ENCODE measurements around the gene ZFP36.

The ZFP36 gene

DNA sequence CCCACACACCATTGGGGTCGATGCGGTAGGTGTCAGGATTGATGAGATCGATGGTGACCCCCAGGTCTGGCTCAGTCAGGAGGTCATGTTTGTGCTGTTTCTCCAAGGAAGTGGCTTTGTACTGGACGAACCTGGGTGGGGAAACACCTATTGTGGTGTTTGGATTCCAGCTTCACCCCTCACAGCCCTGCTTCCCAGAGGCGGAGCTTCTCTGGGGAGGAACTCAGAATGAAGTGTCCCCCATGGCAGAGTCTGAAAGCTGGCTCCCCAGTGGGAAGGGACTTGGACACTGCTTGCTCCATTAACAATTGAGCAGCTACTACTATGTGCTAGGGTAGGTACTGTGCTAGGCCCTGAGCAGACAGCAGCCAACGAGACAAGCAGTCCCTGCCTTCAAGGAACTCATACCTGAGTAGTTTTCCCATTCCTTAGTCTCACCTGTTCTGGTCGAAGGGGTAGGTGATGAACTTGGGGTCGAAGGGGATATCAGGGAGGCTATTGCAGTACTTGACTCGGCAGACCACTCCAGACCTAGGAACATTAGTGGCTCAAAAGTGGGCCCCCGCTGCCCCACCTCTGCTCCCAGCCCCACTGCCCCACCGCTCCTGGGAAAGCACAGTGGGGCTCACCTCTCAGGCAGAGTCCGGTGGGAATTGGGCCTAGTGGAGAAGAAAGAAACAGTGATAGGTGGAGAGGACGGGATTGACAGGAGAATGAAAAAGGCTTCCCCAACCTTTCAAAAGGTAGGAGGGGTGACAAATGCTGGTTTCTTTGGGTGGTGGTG, 16.8 kb upstream of the ZFP36 start:
- TF ChIP-seq Cebpa-rat (IDR thresholded peaks at IDR 0.05), result no peak
- Histone ChIP-seq H3K4me3 (peak overlapping the region; percentile 82 to 97 (median 88)), H3K4me1 (peaks cover 24 to 67% (median 34%) of the 10 kb centered on the region in 10 experiments), H4K20me1 (peaks cover 0 to 34% (median 12%) of the 10 kb centered on the region in 11 experiments; a peak in 12 of 22 replicates), H3K9me3 (replicated peaks in 1 of 11) (no peaks in the 10 kb centered on the region), H3K27me3 (no peaks in the 10 kb centered on the region), H3K9ac (peak overlapping the region; percentile 92 to 99 (median 95)), H3K27ac (peak overlapping the region; percentile 88 to 98 (median 96); a peak in 19 of 22 replicates), H3K4me2 (peak overlapping the region; percentile 76 to 95 (median 92)), H3K36me3 (peaks cover 60 to 76% (median 67%) of the 10 kb centered on the region in 11 experiments)

- peaks cover 0 to 29% (median 9%) of the 10 kb centered on the region in 11 experiments; a peak in 12 of 22 replicates for H4K20me1 ChIP-seq
- peak overlapping the region; percentile 76 to 95 (median 92) for H3K4me2 ChIP-seq
- no peak for TF ChIP-seq Cebpa-rat (IDR thresholded peaks at IDR 0.05)
- no peaks in the 10 kb centered on the region for H3K27me3 ChIP-seq
- H3K9me3 ChIP-seq (replicated peaks in 1 of 11), result no peaks in the 10 kb centered on the region
- peak overlapping the region; percentile 82 to 97 (median 88) for H3K4me3 ChIP-seq
- peaks cover 60 to 76% (median 67%) of the 10 kb centered on the region in 11 experiments for H3K36me3 ChIP-seq
- H3K4me1 ChIP-seq, result peaks cover 24 to 67% (median 31%) of the 10 kb centered on the region in 10 experiments
- peak overlapping the region; percentile 88 to 98 (median 96) for H3K27ac ChIP-seq
- H3K9ac ChIP-seq, result peak overlapping the region; percentile 92 to 99 (median 95)
Observed at GRCh38 chr19:39390451-39390750, 16.2 kb upstream of the ZFP36 start.

- Histone ChIP-seq H3K4me1 (peaks cover 24 to 67% (median 31%) of the 10 kb centered on the region in 10 experiments), H3K27ac (peak within 1 kb of the TSS; percentile 88 to 98 (median 96)), H3K9ac (peak within 1 kb of the TSS; percentile 92 to 99 (median 95)), H3K4me3 (peak within 1 kb of the TSS; percentile 82 to 97 (median 88)), H3K36me3 (peaks cover 56 to 76% (median 67%) of the 10 kb centered on the region in 11 experiments), H3K4me2 (peak within 1 kb of the TSS; percentile 91 to 97 (median 93)), H3K27me3 (no peaks in the 10 kb centered on the region), H3K9me3 (replicated peaks in 1 of 11) (no peaks in the 10 kb centered on the region), H4K20me1 (peaks cover 0 to 26% (median 5%) of the 10 kb centered on the region in 11 experiments; a peak in 12 of 22 replicates)
- 0 out of 22 replicates have a peak, but pooled peaks of 1 of the 11 experiments have one; percentile 20 for TF ChIP-seq Cebpa-rat (IDR thresholded peaks at IDR 0.05)
Observed at GRCh38 chr19:39390751-39391437, 15.8 kb upstream of the ZFP36 start, which contains the start of the genes MED29 and PAF1. MED29 (plus strand) TSS chr19:39391378; CDS start chr19:39391423, 45 bp downstream. PAF1 (minus strand) TSS chr19:39391106; CDS start chr19:39390864, 242 bp downstream.

DNA sequence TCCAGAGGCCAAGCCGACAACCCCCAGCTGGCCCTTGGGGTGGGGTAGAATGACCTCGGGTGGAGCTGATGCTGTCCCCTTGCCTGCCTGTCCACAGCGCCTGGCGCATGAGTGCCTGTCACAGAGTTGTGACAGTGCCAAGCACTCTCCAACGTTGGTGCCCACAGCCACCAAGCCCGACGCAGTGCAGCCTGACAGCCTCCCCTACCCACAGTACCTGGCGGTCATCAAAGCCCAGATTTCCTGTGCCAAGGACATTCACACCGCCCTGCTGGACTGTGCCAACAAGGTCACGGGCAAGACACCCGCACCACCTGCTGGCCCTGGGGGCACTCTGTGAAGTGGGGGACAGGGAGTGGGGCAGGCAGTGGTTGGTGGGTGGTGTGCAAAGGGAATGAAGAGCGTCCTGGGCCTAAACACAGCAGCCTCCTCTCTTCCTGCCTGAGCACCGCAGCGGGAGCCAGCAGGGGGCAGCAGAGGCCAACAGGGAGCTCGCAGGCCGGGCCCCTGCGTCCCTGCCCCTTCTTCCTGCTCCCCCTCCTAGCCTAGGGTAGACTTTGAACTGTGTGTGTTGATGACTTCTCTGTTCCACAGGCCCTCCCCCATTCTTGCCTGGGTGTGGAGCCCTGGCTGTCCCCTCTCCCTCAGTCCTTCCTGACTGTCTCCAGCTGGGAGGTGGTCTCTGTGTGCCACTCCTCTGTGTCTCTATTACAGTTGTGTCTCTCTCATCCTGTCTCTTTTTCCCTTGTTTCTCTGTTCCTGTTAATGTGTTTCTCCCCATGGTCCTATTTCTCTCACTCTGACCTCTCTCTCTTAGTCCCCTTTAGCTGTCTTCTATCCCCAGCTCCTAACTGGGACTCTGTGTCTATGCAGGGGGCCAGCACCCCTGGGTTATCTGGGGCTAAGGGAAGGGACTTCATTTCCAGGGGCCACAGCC, 9.0 kb upstream of the ZFP36 start:
- H3K27ac ChIP-seq, result peak overlapping the region; percentile 89 to 100 (median 99)
- 0 out of 22 replicates have a peak, but pooled peaks cover 0 to 6% (median 0%) of the 10 kb centered on the region in 11 experiments for H4K20me1 ChIP-seq
- peaks cover 25 to 54% (median 39%) of the 10 kb centered on the region in 11 experiments for H3K36me3 ChIP-seq
- peaks cover 0 to 9% (median 4%) of the 10 kb centered on the region in 11 experiments; a peak in 4 of 22 replicates for H3K9me3 ChIP-seq (replicated peaks in 1 of 11)
- no peaks in the 10 kb centered on the region for H3K27me3 ChIP-seq
- TF ChIP-seq Cebpa-rat (IDR thresholded peaks at IDR 0.05), result no peak
- peak overlapping the region; percentile 61 to 99 (median 96) for H3K4me2 ChIP-seq
- peak overlapping the region; percentile 81 to 99 (median 93) for H3K9ac ChIP-seq
- H3K4me3 ChIP-seq, result peak overlapping the region in 9 of 10 experiments; percentile 23 to 62 (median 46); a peak in 15 of 20 replicates
- H3K4me1 ChIP-seq, result peaks cover 55 to 94% (median 69%) of the 10 kb centered on the region in 10 experiments

- peak overlapping the region; percentile 61 to 99 (median 96) for H3K4me2 ChIP-seq
Observed at GRCh38 chr19:39398297-39398864, 8.3 kb upstream of the ZFP36 start.

DNA sequence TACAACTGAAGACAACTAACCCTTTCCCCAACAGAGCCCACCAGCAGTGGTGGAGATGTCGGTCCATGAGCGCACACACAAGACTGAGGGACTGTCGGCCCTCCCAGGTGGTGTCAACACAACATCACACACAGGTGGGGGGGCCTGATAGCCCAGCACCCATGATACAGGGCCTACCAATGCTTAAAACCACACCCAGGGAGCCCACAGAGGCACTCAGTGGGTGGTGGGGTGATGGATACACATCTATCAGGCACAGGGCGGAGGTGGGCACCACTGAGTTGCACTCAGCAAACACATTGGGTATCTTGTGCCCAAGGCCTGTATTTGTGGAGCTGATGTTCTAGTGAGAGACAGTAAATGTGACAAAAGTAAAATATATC, 7.0 kb upstream of the ZFP36 start:
- peaks cover 14 to 39% (median 26%) of the 10 kb centered on the region in 11 experiments for H3K36me3 ChIP-seq
- H3K4me1 ChIP-seq, result peaks cover 74 to 89% (median 78%) of the 10 kb centered on the region in 10 experiments
- peak overlapping the region; percentile 19 to 99 (median 93); a peak in 19 of 22 replicates for H3K9ac ChIP-seq
- TF ChIP-seq Cebpa-rat (IDR thresholded peaks at IDR 0.05), result no peak
- 0 out of 22 replicates have a peak, but pooled peaks cover 0 to 6% (median 0%) of the 10 kb centered on the region in 11 experiments for H4K20me1 ChIP-seq
- no peaks in the 10 kb centered on the region for H3K27me3 ChIP-seq
- H3K9me3 ChIP-seq (replicated peaks in 1 of 11), result peaks cover 0 to 9% (median 4%) of the 10 kb centered on the region in 11 experiments; a peak in 4 of 22 replicates
- peak overlapping the region; percentile 89 to 100 (median 99) for H3K27ac ChIP-seq
- 0 out of 20 replicates have a peak overlapping the region, but pooled peaks of 2 of the 10 experiments have one; percentile 8 to 25 for H3K4me3 ChIP-seq
- H3K4me2 ChIP-seq, result peak overlapping the region; percentile 15 to 99 (median 96)

More at GRCh38 chr19:39398297-39398864, 8.3 kb upstream of the ZFP36 start:
- H3K27ac ChIP-seq, result peak overlapping the region; percentile 89 to 100 (median 99)
- peaks cover 0 to 9% (median 4%) of the 10 kb centered on the region in 11 experiments; a peak in 4 of 22 replicates for H3K9me3 ChIP-seq (replicated peaks in 1 of 11)
- H3K9ac ChIP-seq, result peak overlapping the region; percentile 81 to 99 (median 93)
- H3K4me1 ChIP-seq, result peaks cover 61 to 87% (median 69%) of the 10 kb centered on the region in 10 experiments
- no peaks in the 10 kb centered on the region for H3K27me3 ChIP-seq
- H3K36me3 ChIP-seq, result peaks cover 23 to 49% (median 36%) of the 10 kb centered on the region in 11 experiments
- H4K20me1 ChIP-seq, result 0 out of 22 replicates have a peak, but pooled peaks cover 0 to 6% (median 0%) of the 10 kb centered on the region in 11 experiments
- peak; percentile 82 to 100 (median 97) for TF ChIP-seq Cebpa-rat (IDR thresholded peaks at IDR 0.05)
- peak overlapping the region in 9 of 10 experiments; percentile 23 to 62 (median 46); a peak in 15 of 20 replicates for H3K4me3 ChIP-seq

DNA sequence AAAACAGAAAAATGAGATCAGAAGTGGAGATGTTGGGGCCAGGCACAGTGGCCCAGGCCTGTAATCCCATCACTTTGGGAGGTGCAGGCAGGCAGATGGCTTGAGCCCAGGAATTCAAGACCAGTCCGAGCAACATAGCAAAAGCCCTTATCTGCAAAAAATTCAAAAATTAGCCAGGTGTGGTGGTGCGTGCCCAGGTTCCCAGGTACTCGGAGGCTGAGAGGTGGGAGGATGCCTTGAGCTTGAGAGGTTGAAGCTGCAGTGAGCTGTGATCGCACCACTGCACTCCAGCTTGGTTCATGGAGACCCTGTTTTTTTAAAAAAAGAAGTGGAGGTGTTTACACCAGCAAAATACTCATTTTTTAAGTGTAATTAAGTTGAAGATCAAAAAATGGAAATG, 6.6 kb upstream of the ZFP36 start:
- Histone ChIP-seq H4K20me1 (0 out of 22 replicates have a peak, but pooled peaks cover 0 to 6% (median 0%) of the 10 kb centered on the region in 11 experiments), H3K9ac (peak overlapping the region in 10 of 11 experiments; percentile 45 to 99 (median 94); a peak in 17 of 22 replicates), H3K4me3 (0 out of 20 replicates have a peak overlapping the region, but pooled peaks of 2 of the 10 experiments have one; percentile 8 to 25), H3K4me1 (peaks cover 75 to 90% (median 80%) of the 10 kb centered on the region in 10 experiments), H3K4me2 (peak overlapping the region; percentile 15 to 99 (median 96)), H3K9me3 (replicated peaks in 1 of 11) (peaks cover 0 to 9% (median 4%) of the 10 kb centered on the region in 11 experiments; a peak in 4 of 22 replicates), H3K36me3 (peaks cover 10 to 36% (median 22%) of the 10 kb centered on the region in 11 experiments), H3K27me3 (no peaks in the 10 kb centered on the region), H3K27ac (peak overlapping the region; percentile 89 to 100 (median 99))
- no peak for TF ChIP-seq Cebpa-rat (IDR thresholded peaks at IDR 0.05)

Measured in BLaER1 treated with 17β-estradiol and CSF1 and Interleukin-3, amounts not matched to agents 10 nM and 100 nM (cell line).